ENCODE data around the gene DMXL1.

DNA sequence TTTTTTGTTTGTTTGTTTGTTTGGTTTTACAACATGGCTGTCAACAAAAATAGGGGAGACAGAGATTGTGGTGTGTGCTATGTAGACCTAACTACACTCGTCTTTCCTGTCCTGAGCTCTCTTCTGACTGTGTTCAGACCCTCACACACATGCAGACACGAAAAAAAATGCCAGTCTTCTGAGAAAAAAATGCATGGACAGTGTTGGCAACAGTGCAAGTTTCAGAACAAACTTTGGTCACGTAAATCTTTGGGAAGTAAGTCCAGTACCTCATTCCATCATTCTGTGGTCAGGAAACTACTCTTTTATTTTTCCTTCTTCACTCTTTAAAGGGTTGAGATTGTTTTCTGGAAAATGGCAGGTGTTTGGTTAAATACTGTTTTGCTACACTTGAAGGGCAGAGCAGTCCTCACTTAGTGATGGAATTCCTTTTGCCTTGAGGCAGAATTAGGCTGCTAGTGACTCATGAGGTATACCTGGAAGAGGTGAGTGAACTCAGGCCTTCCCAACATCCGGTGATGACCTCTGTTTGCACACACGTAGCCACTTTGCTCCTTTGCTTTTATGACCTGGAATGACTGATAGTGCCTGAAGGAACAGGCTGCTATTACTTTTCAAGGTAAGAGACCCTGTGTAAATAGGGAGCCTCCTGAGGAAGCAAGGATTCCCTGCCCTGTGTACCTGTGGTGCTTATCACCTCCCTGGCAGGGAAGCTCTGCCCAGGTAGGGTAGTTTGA is 203.3 kb downstream of the DMXL1 start:
- TF ChIP-seq, protein P1, sequence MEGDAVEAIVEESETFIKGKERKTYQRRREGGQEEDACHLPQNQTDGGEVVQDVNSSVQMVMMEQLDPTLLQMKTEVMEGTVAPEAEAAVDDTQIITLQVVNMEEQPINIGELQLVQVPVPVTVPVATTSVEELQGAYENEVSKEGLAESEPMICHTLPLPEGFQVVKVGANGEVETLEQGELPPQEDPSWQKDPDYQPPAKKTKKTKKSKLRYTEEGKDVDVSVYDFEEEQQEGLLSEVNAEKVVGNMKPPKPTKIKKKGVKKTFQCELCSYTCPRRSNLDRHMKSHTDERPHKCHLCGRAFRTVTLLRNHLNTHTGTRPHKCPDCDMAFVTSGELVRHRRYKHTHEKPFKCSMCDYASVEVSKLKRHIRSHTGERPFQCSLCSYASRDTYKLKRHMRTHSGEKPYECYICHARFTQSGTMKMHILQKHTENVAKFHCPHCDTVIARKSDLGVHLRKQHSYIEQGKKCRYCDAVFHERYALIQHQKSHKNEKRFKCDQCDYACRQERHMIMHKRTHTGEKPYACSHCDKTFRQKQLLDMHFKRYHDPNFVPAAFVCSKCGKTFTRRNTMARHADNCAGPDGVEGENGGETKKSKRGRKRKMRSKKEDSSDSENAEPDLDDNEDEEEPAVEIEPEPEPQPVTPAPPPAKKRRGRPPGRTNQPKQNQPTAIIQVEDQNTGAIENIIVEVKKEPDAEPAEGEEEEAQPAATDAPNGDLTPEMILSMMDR (IDR thresholded peaks at IDR 0.05; ENCODE audit: low read length) = no peak
- no peak for TF ChIP-seq EZH2 (optimal IDR thresholded peaks at IDR 0.05; ENCODE audit: low read depth, low read length)
- no peak for TF ChIP-seq EZH2phosphoT487 (IDR thresholded peaks at IDR 0.05; ENCODE audit: low read length)
